ENCODE data around the gene VWA3B.

- no peak for TF ChIP-seq CTCF (IDR thresholded peaks at IDR 0.05)
- no peak for TF ChIP-seq POLR2AphosphoS5 (IDR thresholded peaks at IDR 0.05)
Measured at GRCh38 chr2:98128556-98129109, 41.7 kb downstream of the VWA3B start.

Measured in upper lobe of left lung (tissue), 4 donors.